ENCODE measurements around the gene REG1B. TPM values are rescaled to one million over a fixed set of nuclear protein-coding genes. Genes with fewer than 3 reads are reported as not detected.

The REG1B gene
- total RNA-seq, 2 experiments from 2014 or later: not detected

DNA sequence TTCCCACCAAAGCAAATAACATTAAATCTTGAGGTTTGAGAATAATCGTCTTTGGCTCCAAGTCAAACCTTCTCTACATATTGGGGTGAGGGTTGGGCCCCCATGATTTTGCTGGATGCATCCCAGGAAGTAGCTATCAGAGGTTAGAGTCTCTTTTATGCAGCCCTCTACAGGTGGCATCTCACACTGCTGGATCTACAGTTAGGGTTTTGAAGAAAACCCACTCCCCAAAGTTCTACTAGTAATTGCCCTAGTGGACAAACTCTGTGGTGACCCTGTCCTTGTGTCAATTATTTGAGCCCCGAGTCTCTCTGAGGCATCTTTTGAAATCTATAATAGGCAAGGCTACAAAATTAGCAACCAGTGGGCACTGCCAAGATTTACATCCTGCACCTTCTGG is 17.5 kb upstream of the REG1B start:
- no peaks in the 10 kb centered on the region for H3K36me3 Mint-ChIP-seq (ENCODE audit: low read depth)
- DNase-seq: no peak
- no peak overlapping the region for H3K4me3 Mint-ChIP-seq
- no peaks in the 10 kb centered on the region for H3K4me1 Mint-ChIP-seq
- H3K9me3 Mint-ChIP-seq: peaks cover 7% of the 10 kb centered on the region
- POLR2A ChIA-PET: no interaction called here
- CTCF ChIA-PET: no interaction called here
- H3K27ac Mint-ChIP-seq: no peak overlapping the region
- H3K27me3 Mint-ChIP-seq: no peaks in the 10 kb centered on the region

DNA sequence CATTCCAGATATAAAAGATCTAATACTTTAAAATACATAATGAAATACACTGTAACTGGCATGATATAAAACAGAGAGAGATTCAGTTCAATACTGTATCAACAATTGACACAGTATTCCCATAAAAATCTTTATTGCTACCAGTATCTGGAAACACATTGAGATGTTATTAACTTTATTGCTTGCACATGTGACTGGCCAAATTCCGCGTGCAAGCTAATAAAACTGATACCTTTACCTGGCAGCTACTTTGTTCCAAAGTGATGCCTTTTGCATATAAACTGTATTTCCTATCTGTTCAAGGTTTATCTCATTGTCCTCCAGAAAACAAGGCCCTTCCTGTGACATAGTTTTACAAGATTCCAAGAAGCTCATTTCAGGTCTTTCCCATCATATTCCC is 15.4 kb upstream of the REG1B start:
- ChIA-PET POLR2A (no interaction called here), CTCF (no interaction called here)
- no peaks in the 10 kb centered on the region for H3K4me1 Mint-ChIP-seq

DNA sequence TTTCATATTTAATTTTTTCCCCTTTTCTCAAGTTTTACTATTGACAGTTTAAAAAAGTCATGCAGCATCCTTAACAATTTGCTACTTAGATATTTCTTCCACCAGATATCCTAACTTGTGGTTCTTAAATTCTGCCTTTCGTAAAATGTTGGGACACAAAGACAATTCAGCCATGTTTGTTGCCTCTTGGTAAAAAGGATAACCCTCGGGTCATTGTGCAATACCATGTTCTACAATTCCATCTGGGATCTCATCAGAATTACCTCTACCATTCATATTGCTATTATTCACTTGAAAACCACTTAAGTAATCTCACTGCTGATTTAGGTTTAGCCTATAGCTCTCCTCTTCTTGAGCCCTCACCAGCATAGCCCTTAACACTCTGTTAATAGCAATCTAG is 13.2 kb upstream of the REG1B start:
- POLR2A ChIA-PET: no interaction called here
- Mint-ChIP-seq H3K36me3 (ENCODE audit: low read depth) (no peaks in the 10 kb centered on the region), H3K4me3 (no peak overlapping the region), H3K27ac (no peak overlapping the region), H3K4me1 (no peaks in the 10 kb centered on the region), H3K9me3 (peaks cover 14% of the 10 kb centered on the region), H3K27me3 (no peaks in the 10 kb centered on the region)
- no peak for DNase-seq
- CTCF ChIA-PET: no interaction called here

More for the DNA sequence above, 15.4 kb upstream of the REG1B start:
- Mint-ChIP-seq H3K27me3 (no peaks in the 10 kb centered on the region), H3K27ac (no peak overlapping the region), H3K9me3 (peaks cover 7% of the 10 kb centered on the region), H3K36me3 (ENCODE audit: low read depth) (no peaks in the 10 kb centered on the region), H3K4me3 (no peak overlapping the region)
- no peak for DNase-seq

DNA sequence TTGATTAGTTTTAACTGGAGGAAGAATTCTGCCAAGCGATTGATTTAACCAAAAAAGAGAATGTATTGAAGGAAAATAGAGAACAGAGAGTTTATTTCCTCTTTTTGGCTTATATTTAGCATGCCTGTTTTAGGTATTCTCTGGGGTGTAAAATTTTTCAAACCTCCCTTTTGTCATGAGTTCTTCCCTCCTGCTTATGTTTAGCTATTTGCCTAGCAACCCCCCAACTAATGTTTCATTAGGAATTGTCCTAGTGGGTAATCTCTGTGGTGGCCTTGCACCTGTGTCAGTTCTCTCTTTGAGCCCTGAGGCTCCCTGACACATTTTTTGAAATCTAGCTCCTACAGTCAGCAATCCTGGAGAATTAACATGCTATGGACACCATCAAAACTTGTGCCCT is 12.5 kb upstream of the REG1B start:
- Mint-ChIP-seq H3K27me3 (no peaks in the 10 kb centered on the region), H3K36me3 (ENCODE audit: low read depth) (no peaks in the 10 kb centered on the region), H3K4me1 (no peaks in the 10 kb centered on the region), H3K9me3 (peaks cover 14% of the 10 kb centered on the region), H3K4me3 (no peak overlapping the region), H3K27ac (no peak overlapping the region)
- no peak for DNase-seq
- POLR2A ChIA-PET: no interaction called here
- CTCF ChIA-PET: interaction anchor here (0.5 kb wide), 1 partner anchor 100 kb away, joined by 3 read pairs; no protein-coding TSS in a partner anchor

DNA sequence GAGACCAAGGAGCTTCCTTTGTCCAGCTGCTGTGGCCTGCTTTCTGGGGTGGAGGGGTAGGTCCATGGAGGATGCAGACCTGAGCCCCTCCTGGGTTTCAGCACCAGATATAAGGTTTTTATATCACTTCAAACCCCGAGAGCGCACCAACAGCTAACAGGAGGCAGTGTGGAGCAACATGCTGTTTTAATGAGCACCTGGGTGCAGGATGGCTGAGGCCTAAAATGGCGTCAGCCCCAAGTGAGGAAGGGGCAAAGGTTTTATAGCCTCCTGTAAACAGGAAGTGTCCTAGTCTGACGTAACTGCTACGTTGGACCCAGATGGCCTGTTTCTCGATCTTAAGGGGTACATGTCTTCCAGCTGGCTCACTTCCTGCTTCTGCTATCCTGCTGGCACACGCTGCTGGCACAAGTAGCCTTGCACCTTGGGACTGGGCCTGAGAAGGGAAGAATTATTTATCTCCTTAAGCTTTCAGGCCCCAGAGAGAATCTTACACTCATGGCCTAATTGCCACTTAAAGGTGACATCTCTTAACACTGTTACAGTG is 11.4 kb upstream of the REG1B start:
- no peaks in the 10 kb centered on the region for H3K36me3 Mint-ChIP-seq (ENCODE audit: low read depth)
- H3K9me3 Mint-ChIP-seq: peaks cover 14% of the 10 kb centered on the region
- H3K4me1 Mint-ChIP-seq: no peaks in the 10 kb centered on the region
- no peak for DNase-seq
- no peaks in the 10 kb centered on the region for H3K27me3 Mint-ChIP-seq
- no peak overlapping the region for H3K4me3 Mint-ChIP-seq
- POLR2A ChIA-PET: no interaction called here
- CTCF ChIA-PET: no interaction called here
- no peak overlapping the region for H3K27ac Mint-ChIP-seq

DNA sequence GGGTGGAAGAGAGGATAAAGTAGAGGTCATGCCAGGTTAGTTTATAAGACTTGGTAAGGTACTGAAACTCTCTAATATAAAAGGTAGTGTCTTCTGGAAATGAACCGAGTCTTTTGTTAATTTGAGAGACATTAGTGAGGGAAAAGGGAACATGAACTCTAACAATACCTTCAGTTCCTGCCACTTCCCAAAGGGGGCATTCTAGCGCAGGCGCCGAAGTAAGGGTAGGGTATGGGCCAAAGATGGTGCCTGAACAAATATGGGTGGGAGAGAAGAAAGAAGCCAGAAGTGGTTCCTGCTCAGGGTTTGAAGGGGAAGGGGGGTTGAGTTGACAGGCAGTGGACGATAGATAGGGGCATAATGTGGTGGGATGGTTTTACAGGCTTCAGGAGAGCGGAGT is 10.1 kb upstream of the REG1B start:
- POLR2A ChIA-PET: no interaction called here
- Mint-ChIP-seq H3K36me3 (ENCODE audit: low read depth) (no peaks in the 10 kb centered on the region), H3K9me3 (peaks cover 14% of the 10 kb centered on the region), H3K27ac (no peak overlapping the region), H3K4me1 (no peaks in the 10 kb centered on the region), H3K27me3 (no peaks in the 10 kb centered on the region), H3K4me3 (no peak overlapping the region)
- CTCF ChIA-PET: no interaction called here
- DNase-seq: no peak

DNA sequence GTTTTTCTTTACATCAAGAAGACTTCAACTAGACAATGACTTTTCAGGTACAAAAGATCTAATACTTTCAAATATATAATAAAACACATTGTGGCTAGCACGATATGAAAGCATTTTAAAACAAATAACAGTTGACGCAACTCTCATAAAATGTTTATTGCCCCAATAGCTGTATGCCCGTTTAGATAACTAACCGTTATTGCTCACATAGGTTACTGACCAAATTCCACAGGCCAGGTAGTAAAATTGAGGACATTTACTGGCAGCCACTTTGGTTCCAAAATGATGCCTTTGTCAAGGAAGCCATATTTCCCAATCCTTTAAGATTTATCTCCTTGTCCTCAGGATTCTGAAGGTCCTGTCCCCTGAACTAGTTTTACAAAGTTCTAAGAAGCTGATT is 2.9 kb upstream of the REG1B start:
- no peak for DNase-seq
- CTCF ChIA-PET: no interaction called here
- Mint-ChIP-seq H3K4me1 (no peaks in the 10 kb centered on the region), H3K36me3 (ENCODE audit: low read depth) (no peaks in the 10 kb centered on the region), H3K9me3 (peaks cover 2% of the 10 kb centered on the region), H3K4me3 (no peak overlapping the region), H3K27ac (no peak overlapping the region), H3K27me3 (no peaks in the 10 kb centered on the region)
- POLR2A ChIA-PET: no interaction called here

DNA sequence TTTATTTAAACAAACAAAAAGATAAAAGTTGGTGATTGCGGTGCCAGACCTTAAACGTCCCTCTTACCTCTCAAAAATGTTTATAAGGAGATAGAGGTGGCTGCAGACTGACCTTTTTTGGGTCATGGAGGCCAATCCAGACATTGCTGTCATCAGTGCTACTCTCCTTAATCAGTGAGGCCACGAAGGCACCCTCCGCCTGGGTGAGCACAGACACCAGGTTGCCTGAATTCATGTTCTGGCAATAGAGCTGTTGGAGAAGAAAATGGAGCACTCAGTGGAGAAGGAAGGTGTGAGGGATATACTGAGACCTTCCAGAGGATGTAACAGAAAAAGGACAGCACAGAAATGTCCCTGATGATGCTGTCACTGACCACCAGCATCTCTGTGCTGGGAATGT is 1.5 kb downstream of the REG1B start:
- Mint-ChIP-seq H3K27me3 (no peaks in the 10 kb centered on the region), H3K27ac (no peak overlapping the region), H3K36me3 (ENCODE audit: low read depth) (no peaks in the 10 kb centered on the region), H3K4me1 (no peaks in the 10 kb centered on the region), H3K4me3 (no peak overlapping the region), H3K9me3 (peaks cover 4% of the 10 kb centered on the region)
- CTCF ChIA-PET: no interaction called here
- POLR2A ChIA-PET: no interaction called here
- DNase-seq: no peak

DNA sequence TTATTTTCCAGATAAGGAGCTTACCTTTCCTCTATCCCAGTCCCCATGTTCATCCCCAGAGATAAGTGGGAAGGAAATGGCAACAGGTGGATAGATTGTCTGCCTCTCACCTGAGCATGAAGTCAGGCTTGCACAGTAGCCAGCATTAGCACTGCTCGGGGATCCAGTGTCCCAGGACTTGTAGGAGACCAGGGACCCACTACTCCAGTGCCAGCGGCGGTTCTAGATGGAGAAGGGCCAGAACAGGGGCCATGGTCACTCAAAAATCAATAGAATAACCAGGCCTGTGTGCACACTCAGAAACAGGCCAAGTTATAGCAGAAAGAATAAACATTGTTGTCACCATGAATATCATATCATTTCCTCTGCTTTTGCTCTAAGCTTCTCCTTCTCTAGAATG is 2.4 kb downstream of the REG1B start:
- Mint-ChIP-seq H3K4me1 (no peaks in the 10 kb centered on the region), H3K27me3 (no peaks in the 10 kb centered on the region), H3K4me3 (no peak overlapping the region), H3K9me3 (peaks cover 4% of the 10 kb centered on the region), H3K36me3 (ENCODE audit: low read depth) (no peaks in the 10 kb centered on the region), H3K27ac (no peak overlapping the region)
- ChIA-PET CTCF (no interaction called here), POLR2A (no interaction called here)
- DNase-seq: no peak

DNA sequence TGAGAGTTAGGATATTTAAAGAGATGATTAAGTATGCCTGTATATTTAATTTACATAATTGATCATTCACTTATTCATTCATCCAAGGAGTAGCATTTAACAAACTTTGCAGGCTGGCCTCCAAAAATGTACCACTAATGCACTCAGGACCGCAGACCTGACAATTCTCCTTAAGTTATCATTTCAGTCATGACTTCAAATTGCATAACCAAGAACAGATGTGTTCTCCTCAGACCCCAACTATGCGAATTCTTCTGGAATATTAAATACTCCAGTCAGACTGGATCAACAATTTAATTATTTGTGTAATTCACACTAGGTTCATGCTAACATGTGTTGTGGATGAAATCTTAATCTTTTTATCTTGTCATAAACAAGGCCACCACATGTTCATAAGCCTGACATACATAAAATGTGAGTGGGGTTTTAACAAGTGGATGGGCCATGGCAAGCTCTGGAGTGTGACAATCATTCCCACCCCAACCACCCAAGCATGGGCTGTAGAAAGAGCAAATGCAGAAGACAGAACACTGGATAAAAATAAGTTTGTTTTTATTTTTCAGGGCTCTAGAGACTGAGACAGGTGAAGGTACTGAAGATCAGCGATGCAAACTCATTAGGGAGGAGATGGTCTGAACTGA is 3.2 kb downstream of the REG1B start:
- Mint-ChIP-seq H3K4me1 (no peaks in the 10 kb centered on the region), H3K36me3 (ENCODE audit: low read depth) (no peaks in the 10 kb centered on the region), H3K27me3 (no peaks in the 10 kb centered on the region), H3K9me3 (peaks cover 4% of the 10 kb centered on the region), H3K27ac (no peak overlapping the region), H3K4me3 (no peak overlapping the region)
- POLR2A ChIA-PET: no interaction called here
- CTCF ChIA-PET: no interaction called here
- no peak for DNase-seq

DNA sequence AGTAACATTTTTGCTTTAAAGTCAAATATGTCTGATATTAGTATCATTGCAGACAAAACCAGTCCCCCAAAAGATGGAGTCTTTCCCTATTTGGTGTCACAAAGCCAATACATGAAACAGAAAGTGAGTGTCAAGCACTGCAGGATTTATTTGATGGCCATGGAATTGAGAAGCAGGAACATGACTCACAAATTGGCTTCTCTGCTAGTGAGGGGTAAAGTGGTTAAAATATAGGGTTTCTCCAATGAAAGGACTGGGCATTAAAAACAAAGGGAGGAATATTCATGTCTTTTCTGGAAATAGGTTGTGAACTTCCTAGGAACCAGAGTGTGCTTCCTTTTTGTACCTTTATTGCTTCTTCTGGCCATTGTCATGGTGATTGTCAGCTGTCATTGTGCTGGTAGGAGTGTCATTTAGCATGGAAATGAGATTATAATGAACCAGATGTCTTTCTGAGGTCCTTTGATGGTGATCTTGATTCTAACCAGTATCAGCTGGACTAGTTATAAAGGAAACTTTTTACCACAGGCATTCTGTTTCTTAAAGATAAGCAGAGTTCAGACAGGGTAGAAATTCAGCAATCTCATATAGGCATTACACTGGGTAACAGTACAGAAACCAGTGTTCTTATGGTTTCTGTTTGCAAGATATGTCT is 4.1 kb downstream of the REG1B start:
- ChIA-PET CTCF (no interaction called here), POLR2A (no interaction called here)
- Mint-ChIP-seq H3K27me3 (no peaks in the 10 kb centered on the region), H3K4me3 (no peak overlapping the region), H3K9me3 (peaks cover 4% of the 10 kb centered on the region), H3K4me1 (no peaks in the 10 kb centered on the region), H3K36me3 (ENCODE audit: low read depth) (no peaks in the 10 kb centered on the region), H3K27ac (no peak overlapping the region)
- no peak for DNase-seq

DNA sequence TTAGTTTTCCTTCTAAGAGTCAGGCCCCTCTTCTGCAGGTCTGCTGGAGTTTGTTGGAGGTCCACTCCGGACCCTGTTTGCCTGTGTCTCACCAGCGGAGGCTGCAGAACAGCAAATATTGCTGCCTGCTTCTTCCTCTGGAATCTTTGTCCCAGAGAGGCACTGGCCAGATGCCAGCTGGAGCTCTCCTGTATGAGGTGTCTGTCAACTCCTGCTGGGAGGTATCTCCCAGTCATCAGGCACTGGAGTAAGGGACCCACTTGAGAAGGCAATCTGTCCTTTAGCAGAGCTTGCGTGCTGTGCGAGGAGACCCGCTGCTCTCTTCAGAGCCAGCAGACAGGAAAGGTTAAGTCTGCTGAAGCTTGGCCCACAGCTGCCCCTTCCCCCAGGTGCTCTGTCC is 4.8 kb downstream of the REG1B start:
- H3K27ac Mint-ChIP-seq: no peak overlapping the region
- no peak overlapping the region for H3K4me3 Mint-ChIP-seq
- POLR2A ChIA-PET: no interaction called here
- DNase-seq: no peak
- H3K4me1 Mint-ChIP-seq: no peaks in the 10 kb centered on the region
- peaks cover 4% of the 10 kb centered on the region for H3K9me3 Mint-ChIP-seq
- H3K27me3 Mint-ChIP-seq: no peaks in the 10 kb centered on the region
- no peaks in the 10 kb centered on the region for H3K36me3 Mint-ChIP-seq (ENCODE audit: low read depth)
- CTCF ChIA-PET: no interaction called here

DNA sequence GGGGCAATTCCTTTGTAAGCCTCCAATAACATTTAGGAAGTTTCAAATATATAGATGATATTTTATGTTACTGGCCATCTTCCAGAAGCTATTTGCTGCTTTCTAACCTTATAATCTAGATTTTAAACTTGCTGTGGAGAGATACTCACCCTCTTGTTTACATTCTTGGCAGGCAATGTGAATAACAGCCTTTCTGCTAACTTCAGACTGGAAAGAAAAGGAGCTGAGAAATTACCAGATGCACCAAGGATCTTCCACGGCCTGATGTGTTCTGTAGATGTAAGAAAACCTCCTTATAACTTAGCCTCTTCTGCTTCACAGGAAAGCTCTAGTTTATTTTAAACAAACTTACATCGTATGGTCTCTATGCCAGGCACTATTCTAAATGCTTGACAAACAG is 16.7 kb downstream of the REG1B start:
- DNase-seq: no peak
- Mint-ChIP-seq H3K27me3 (no peaks in the 10 kb centered on the region), H3K36me3 (ENCODE audit: low read depth) (no peaks in the 10 kb centered on the region), H3K4me3 (no peak overlapping the region), H3K9me3 (no peaks in the 10 kb centered on the region), H3K27ac (no peak overlapping the region), H3K4me1 (no peaks in the 10 kb centered on the region)
- ChIA-PET POLR2A (no interaction called here), CTCF (no interaction called here)

DNA sequence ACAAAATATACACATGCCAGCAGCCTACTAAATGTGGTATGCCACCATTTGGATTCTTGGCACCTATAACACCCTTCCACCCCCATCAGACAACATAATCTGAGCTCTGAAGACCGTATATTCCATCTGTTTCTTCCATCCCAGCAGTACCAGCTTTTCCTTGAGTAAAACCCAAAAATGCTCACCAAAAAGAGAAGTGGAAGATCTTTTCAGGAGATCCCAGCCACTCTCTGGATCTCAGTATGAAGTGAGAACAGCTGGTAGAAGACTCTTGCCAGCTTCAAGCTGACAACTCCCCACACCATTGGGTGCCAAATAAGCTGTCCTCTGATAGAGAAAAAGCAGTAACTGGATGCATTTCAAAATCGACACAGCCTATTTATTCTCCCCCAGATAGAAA is 22.6 kb downstream of the REG1B start:
- Mint-ChIP-seq H3K27ac (no peak overlapping the region), H3K36me3 (ENCODE audit: low read depth) (no peaks in the 10 kb centered on the region), H3K9me3 (peaks cover 2% of the 10 kb centered on the region), H3K4me3 (no peak overlapping the region), H3K4me1 (no peaks in the 10 kb centered on the region), H3K27me3 (no peaks in the 10 kb centered on the region)
- DNase-seq: no peak
- CTCF ChIA-PET: no interaction called here
- POLR2A ChIA-PET: no interaction called here
